ENCODE measurements around the gene PTGER4.

- no peak for TF ChIP-seq CTCF (IDR thresholded peaks at IDR 0.05)
- TF ChIP-seq ZFX (IDR thresholded peaks at IDR 0.05; ENCODE audit: borderline replicate concordance) = no peak
Measured at GRCh38 chr5:40667161-40667663, 12.5 kb upstream of the PTGER4 start.

Measured in 22Rv1 (cell line).